Gastroesophageal sphincter (tissue), 3 donors: ENCODE measurements around the gene MAB21L4.

ENCODE experiments used
- EP300 ChIP-seq: sonication (generic); formaldehyde crosslinking; IDR thresholded peaks from one replicate; pipeline ENCODE4 v1.6.1; 2017; ENCODE audit warnings: antibody characterized with exemption, mild to moderate bottlenecking
- POLR2A ChIP-seq, 2 donors: fragments of 450-650 bp; IDR thresholded peaks; one replicate each; pipeline ENCODE4 v1.6.1; 2017; ENCODE audit warnings: antibody characterized with exemption in 2 of 2, mild to moderate bottlenecking in 2 of 2, moderate library complexity in 1 of 2
- POLR2AphosphoS5 ChIP-seq: sonication (generic); formaldehyde crosslinking; IDR thresholded peaks from one replicate; pipeline ENCODE4 v1.6.1; 2017; ENCODE audit warnings: antibody characterized with exemption
- TF ChIP-seq, protein P1 (sequence below), 4 experiments: fragments of 200-600 bp in 2 of 4; fragments of 450-650 bp in 2 of 4; sonication (generic) in 1 of 4; IDR thresholded peaks; one replicate each; pipeline ENCODE4 v1.5.1; 2017 to 2019; ENCODE audit warnings: antibody characterized with exemption in 4 of 4, mild to moderate bottlenecking in 2 of 4, moderate library complexity in 2 of 4

DNA sequence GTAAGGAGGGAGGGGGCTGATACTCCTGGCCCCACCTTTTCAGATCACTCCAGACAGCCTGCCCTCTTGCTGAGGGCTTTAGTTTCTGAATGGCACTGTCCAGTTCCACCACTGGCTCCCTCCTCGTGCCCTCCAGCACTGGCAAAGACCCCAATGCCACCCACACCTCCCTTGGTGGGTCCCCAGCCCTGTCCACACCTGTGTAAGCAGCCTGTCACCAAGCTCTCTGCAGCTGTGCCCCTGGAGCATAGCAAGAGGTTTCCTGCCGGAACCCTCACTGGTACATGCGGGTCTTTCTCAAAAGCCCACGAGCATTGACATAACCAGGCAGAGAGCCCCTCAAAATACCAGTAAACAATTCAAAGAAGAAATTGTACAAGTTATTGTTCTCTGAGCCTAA, 58.3 kb downstream of the MAB21L4 start:
- TF ChIP-seq EP300 (no peak), POLR2A (IDR thresholded peaks at IDR 0.05) (no peak), POLR2AphosphoS5 (no peak)
- TF ChIP-seq, protein P1, sequence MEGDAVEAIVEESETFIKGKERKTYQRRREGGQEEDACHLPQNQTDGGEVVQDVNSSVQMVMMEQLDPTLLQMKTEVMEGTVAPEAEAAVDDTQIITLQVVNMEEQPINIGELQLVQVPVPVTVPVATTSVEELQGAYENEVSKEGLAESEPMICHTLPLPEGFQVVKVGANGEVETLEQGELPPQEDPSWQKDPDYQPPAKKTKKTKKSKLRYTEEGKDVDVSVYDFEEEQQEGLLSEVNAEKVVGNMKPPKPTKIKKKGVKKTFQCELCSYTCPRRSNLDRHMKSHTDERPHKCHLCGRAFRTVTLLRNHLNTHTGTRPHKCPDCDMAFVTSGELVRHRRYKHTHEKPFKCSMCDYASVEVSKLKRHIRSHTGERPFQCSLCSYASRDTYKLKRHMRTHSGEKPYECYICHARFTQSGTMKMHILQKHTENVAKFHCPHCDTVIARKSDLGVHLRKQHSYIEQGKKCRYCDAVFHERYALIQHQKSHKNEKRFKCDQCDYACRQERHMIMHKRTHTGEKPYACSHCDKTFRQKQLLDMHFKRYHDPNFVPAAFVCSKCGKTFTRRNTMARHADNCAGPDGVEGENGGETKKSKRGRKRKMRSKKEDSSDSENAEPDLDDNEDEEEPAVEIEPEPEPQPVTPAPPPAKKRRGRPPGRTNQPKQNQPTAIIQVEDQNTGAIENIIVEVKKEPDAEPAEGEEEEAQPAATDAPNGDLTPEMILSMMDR (IDR thresholded peaks at IDR 0.05): no peak
